HEK293 (cell line): Measurements from ENCODE around the gene TECPR2.
A peak's percentile ranks its signal among the peaks of the same experiment; 100 is the strongest.

Experiments
- CTCF ChIA-PET: fragments of 350-600 bp; formaldehyde crosslinking; extraction: SDS; loops from one replicate; lab custom pipeline; 2021; ENCODE audit warnings: antibody characterized with exemption; lab: Yijun Ruan, JAX
- POLR2A ChIA-PET: fragments of 300-600 bp; formaldehyde crosslinking; extraction: SDS; loops from one replicate; lab custom pipeline; 2020; ENCODE audit warnings: antibody characterized with exemption, inconsistent platforms; lab: Yijun Ruan, JAX
- H3K27ac ChIP-seq: fragments of 200-500 bp; sonication (Bioruptor generic); 2 replicates; pipeline ENCODE4 v1.5.1; 2014; ENCODE audit warnings: low read depth, low read length, control low read depth, inconsistent platforms; ENCODE audit errors: extremely low read depth
- H3K36me3 ChIP-seq, 2 experiments: fragments of 200-500 bp in 1 of 2; sonication (Bioruptor generic) in 1 of 2; 1 replicate in 1 of 2; 2 replicates in 1 of 2; pipeline ENCODE4 v1.5.1; 2014 to 2017; ENCODE audit warnings: inconsistent platforms in 2 of 2, low read length in 2 of 2; ENCODE audit not compliant: control insufficient read depth in 2 of 2, insufficient read depth in 1 of 2
- H3K4me1 ChIP-seq: fragments of 200-500 bp; sonication (Bioruptor generic); 2 replicates; pipeline ENCODE4 v1.5.1; 2014; ENCODE audit warnings: mild to moderate bottlenecking, low read length, inconsistent platforms; ENCODE audit not compliant: control insufficient read depth, insufficient read depth
- H3K4me3 ChIP-seq: 2 replicates; pipeline ENCODE4 v1.5.1; 2011; ENCODE audit warnings: low read depth, mild to moderate bottlenecking, control low read depth, low read length, moderate library complexity
- H3K9me3 ChIP-seq: fragments of 200-500 bp; sonication (Bioruptor generic); 2 replicates; pipeline ENCODE4 v1.5.1; 2014; ENCODE audit warnings: low read depth, low read length, inconsistent platforms; ENCODE audit not compliant: control insufficient read depth, insufficient read depth
- HOXA7 ChIP-seq: sonication (generic); formaldehyde crosslinking; IDR thresholded peaks from 2 replicates; pipeline ENCODE4 v1.8.1; 2022; ENCODE audit warnings: missing genetic modification reagents, borderline replicate concordance
- HOXC10 ChIP-seq: sonication (generic); formaldehyde crosslinking; IDR thresholded peaks from 2 replicates; pipeline ENCODE4 v1.8.1; 2023; ENCODE audit warnings: mild to moderate bottlenecking, missing genetic modification reagents
- KLF10 ChIP-seq: fragments of 450-650 bp; IDR thresholded peaks from 2 replicates; pipeline ENCODE4 v1.5.1; 2018; ENCODE audit warnings: missing biosample characterization, mild to moderate bottlenecking, missing genetic modification characterization
- SCRT1 ChIP-seq: fragments of 450-650 bp; formaldehyde crosslinking; IDR thresholded peaks from 2 replicates; pipeline ENCODE4 v1.5.1; 2016; ENCODE audit warnings: missing biosample characterization, missing genetic modification characterization, borderline replicate concordance
- ZBTB1 ChIP-seq: fragments of 450-650 bp; formaldehyde crosslinking; IDR thresholded peaks from 2 replicates; pipeline ENCODE4 v1.5.1; 2016; ENCODE audit warnings: missing biosample characterization, missing genetic modification characterization
- ZIC2 ChIP-seq: fragments of 450-650 bp; formaldehyde crosslinking; IDR thresholded peaks from 2 replicates; pipeline ENCODE4 v1.5.1; 2016; ENCODE audit warnings: missing biosample characterization, missing genetic modification characterization
- ZNF214 ChIP-seq: fragments of 450-650 bp; formaldehyde crosslinking; IDR thresholded peaks from 2 replicates; pipeline ENCODE4 v1.5.1; 2017; ENCODE audit warnings: missing biosample characterization, mild to moderate bottlenecking, missing genetic modification characterization, borderline replicate concordance
- ZNF24 ChIP-seq: fragments of 450-650 bp; formaldehyde crosslinking; IDR thresholded peaks from 2 replicates; pipeline ENCODE4 v1.5.1; 2016; ENCODE audit warnings: missing biosample characterization, missing genetic modification characterization
- ZNF398 ChIP-seq: fragments of 450-650 bp; formaldehyde crosslinking; IDR thresholded peaks from 2 replicates; pipeline ENCODE4 v1.5.1; 2017; ENCODE audit warnings: missing biosample characterization, missing genetic modification characterization
- ZNF561 ChIP-seq: fragments of 450-650 bp; IDR thresholded peaks from 2 replicates; pipeline ENCODE4 v1.5.1; 2018; ENCODE audit warnings: missing biosample characterization, missing genetic modification characterization, borderline replicate concordance
- ZNF596 ChIP-seq: fragments of 450-650 bp; IDR thresholded peaks from 2 replicates; pipeline ENCODE4 v1.5.0; 2018; ENCODE audit warnings: missing biosample characterization, mild to moderate bottlenecking, missing genetic modification characterization, moderate library complexity
- ZNF610 ChIP-seq: fragments of 450-650 bp; formaldehyde crosslinking; IDR thresholded peaks from 2 replicates; pipeline ENCODE4 v1.5.1; 2016; ENCODE audit warnings: missing biosample characterization, missing genetic modification characterization, borderline replicate concordance
- ZNF677 ChIP-seq: fragments of 450-650 bp; IDR thresholded peaks from 2 replicates; pipeline ENCODE4 v1.5.0; 2018; ENCODE audit warnings: missing biosample characterization, mild to moderate bottlenecking, missing genetic modification characterization, moderate library complexity
- ZNF777 ChIP-seq: fragments of 450-650 bp; formaldehyde crosslinking; IDR thresholded peaks from 2 replicates; pipeline ENCODE4 v1.5.1; 2017; ENCODE audit warnings: missing biosample characterization, missing genetic modification characterization, borderline replicate concordance
- ZNF843 ChIP-seq: fragments of 450-650 bp; formaldehyde crosslinking; IDR thresholded peaks from 2 replicates; pipeline ENCODE4 v1.5.1; 2016; ENCODE audit warnings: missing biosample characterization, missing genetic modification characterization
- ZSCAN4 ChIP-seq: fragments of 450-650 bp; formaldehyde crosslinking; IDR thresholded peaks from 2 replicates; pipeline ENCODE4 v1.5.1; 2017; ENCODE audit warnings: missing biosample characterization, missing genetic modification characterization
- ZSCAN5A ChIP-seq: fragments of 450-650 bp; formaldehyde crosslinking; IDR thresholded peaks from 2 replicates; pipeline ENCODE4 v1.5.1; 2016; ENCODE audit warnings: missing biosample characterization, missing genetic modification characterization
- TF ChIP-seq, protein P1 (sequence below): fragments of 450-650 bp; formaldehyde crosslinking; IDR thresholded peaks from 2 replicates; pipeline ENCODE4 v1.5.1; 2016; ENCODE audit warnings: missing biosample characterization, missing genetic modification characterization, low read depth
- TF ChIP-seq, protein P2 (sequence below): fragments of 450-650 bp; formaldehyde crosslinking; IDR thresholded peaks from 2 replicates; pipeline ENCODE4 v1.5.1; 2017; ENCODE audit warnings: missing biosample characterization, missing genetic modification characterization
- TF ChIP-seq, protein P3 (sequence below): fragments of 450-650 bp; formaldehyde crosslinking; IDR thresholded peaks from 2 replicates; pipeline ENCODE4 v1.5.1; 2016; ENCODE audit warnings: missing biosample characterization, missing genetic modification characterization, low read depth

Gene TECPR2

DNA sequence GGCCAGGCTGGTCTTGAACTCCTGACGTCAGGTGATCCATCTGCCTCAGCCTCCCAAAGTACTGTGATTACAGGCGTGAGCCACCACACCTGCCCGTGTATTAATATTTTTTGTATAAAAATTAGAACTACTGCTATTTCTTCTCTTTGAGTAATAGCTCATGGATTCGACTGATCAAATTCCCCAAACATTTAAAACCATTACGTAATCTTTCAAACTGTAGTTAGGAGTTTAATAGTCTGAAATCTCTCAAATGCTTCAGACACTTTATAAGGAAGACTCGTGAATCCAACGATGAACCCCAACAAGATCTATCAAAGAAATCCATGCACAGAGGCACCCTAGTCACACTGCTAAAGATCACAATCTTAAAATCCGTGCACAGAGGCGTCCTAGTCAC is 16.1 kb downstream of the TECPR2 start:
- Histone ChIP-seq H3K9me3 (no peaks in the 10 kb centered on the region), H3K27ac (no peak overlapping the region), H3K4me1 (no peaks in the 10 kb centered on the region), H3K36me3 (peaks cover 1 to 31% of the 10 kb centered on the region in 2 experiments; a peak in 2 of 3 replicates), H3K4me3 (no peak overlapping the region)
- POLR2A ChIA-PET, result no interaction called here
- CTCF ChIA-PET, result no interaction called here
- peak; percentile 76; the same call in 1 of the 2 replicates for TF ChIP-seq ZNF677 (tag by site-specific recombination)
- TF ChIP-seq KLF10 (tag by site-specific recombination), result no peak

- no peak overlapping the region for H3K27ac ChIP-seq
- H3K36me3 ChIP-seq, result peaks cover 7 to 19% of the 10 kb centered on the region in 2 experiments; a peak in 2 of 3 replicates
- no peak overlapping the region for H3K4me3 ChIP-seq
- no peak for TF ChIP-seq HOXA7
- no peak for TF ChIP-seq ZNF610 (tag by site-specific recombination)
- no peak for TF ChIP-seq ZNF561 (tag by site-specific recombination)
- TF ChIP-seq ZIC2 (tag by site-specific recombination), result no peak
- TF ChIP-seq ZNF596 (tag by site-specific recombination), result no peak
- no peak for TF ChIP-seq ZNF398 (tag by site-specific recombination)
- TF ChIP-seq, protein P1, sequence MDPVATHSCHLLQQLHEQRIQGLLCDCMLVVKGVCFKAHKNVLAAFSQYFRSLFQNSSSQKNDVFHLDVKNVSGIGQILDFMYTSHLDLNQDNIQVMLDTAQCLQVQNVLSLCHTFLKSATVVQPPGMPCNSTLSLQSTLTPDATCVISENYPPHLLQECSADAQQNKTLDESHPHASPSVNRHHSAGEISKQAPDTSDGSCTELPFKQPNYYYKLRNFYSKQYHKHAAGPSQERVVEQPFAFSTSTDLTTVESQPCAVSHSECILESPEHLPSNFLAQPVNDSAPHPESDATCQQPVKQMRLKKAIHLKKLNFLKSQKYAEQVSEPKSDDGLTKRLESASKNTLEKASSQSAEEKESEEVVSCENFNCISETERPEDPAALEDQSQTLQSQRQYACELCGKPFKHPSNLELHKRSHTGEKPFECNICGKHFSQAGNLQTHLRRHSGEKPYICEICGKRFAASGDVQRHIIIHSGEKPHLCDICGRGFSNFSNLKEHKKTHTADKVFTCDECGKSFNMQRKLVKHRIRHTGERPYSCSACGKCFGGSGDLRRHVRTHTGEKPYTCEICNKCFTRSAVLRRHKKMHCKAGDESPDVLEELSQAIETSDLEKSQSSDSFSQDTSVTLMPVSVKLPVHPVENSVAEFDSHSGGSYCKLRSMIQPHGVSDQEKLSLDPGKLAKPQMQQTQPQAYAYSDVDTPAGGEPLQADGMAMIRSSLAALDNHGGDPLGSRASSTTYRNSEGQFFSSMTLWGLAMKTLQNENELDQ (tag by site-specific recombination), result no peak
- no peak for TF ChIP-seq ZNF24 (tag by site-specific recombination)
- TF ChIP-seq HOXC10, result no peak
- TF ChIP-seq, protein P2, sequence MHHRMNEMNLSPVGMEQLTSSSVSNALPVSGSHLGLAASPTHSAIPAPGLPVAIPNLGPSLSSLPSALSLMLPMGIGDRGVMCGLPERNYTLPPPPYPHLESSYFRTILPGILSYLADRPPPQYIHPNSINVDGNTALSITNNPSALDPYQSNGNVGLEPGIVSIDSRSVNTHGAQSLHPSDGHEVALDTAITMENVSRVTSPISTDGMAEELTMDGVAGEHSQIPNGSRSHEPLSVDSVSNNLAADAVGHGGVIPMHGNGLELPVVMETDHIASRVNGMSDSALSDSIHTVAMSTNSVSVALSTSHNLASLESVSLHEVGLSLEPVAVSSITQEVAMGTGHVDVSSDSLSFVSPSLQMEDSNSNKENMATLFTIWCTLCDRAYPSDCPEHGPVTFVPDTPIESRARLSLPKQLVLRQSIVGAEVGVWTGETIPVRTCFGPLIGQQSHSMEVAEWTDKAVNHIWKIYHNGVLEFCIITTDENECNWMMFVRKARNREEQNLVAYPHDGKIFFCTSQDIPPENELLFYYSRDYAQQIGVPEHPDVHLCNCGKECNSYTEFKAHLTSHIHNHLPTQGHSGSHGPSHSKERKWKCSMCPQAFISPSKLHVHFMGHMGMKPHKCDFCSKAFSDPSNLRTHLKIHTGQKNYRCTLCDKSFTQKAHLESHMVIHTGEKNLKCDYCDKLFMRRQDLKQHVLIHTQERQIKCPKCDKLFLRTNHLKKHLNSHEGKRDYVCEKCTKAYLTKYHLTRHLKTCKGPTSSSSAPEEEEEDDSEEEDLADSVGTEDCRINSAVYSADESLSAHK (tag by site-specific recombination), result no peak
- no peak for TF ChIP-seq SCRT1
- no peak for TF ChIP-seq ZSCAN4 (tag by site-specific recombination)
- TF ChIP-seq, protein P3, sequence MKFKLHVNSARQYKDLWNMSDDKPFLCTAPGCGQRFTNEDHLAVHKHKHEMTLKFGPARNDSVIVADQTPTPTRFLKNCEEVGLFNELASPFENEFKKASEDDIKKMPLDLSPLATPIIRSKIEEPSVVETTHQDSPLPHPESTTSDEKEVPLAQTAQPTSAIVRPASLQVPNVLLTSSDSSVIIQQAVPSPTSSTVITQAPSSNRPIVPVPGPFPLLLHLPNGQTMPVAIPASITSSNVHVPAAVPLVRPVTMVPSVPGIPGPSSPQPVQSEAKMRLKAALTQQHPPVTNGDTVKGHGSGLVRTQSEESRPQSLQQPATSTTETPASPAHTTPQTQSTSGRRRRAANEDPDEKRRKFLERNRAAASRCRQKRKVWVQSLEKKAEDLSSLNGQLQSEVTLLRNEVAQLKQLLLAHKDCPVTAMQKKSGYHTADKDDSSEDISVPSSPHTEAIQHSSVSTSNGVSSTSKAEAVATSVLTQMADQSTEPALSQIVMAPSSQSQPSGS (tag by site-specific recombination), result no peak
- TF ChIP-seq ZNF214 (tag by site-specific recombination), result no peak
- no peak for TF ChIP-seq ZBTB1 (tag by site-specific recombination)
- no peak for TF ChIP-seq ZSCAN5A (tag by site-specific recombination)
- no peak for TF ChIP-seq ZNF777 (tag by site-specific recombination)
- no peak for TF ChIP-seq ZNF843 (tag by site-specific recombination)
- POLR2A ChIA-PET, result no interaction called here
- H3K4me1 ChIP-seq, result no peaks in the 10 kb centered on the region
- H3K9me3 ChIP-seq, result no peaks in the 10 kb centered on the region; the same call in 1 of the 2 replicates
- CTCF ChIA-PET, result interaction anchor here (0.6 kb wide), 1 partner anchor 19 kb away, joined by 3 read pairs; no protein-coding TSS in a partner anchor
These were observed 24.3 kb downstream of the TECPR2 start for GRCh38 chr14:102387086-102387485.
